BE2C (cell line): ENCODE data around the gene SLC38A5.

Experiments
- DNase-seq: peaks from one replicate; pipeline ENCODE4 v3.0.0-alpha.2; 2020
- H3K27me3 ChIP-seq: fragments of 250-450 bp; sonication (Bioruptor Pico); 2 replicates; pipeline ENCODE4 v1.5.1; 2020; ENCODE audit warnings: mild to moderate bottlenecking
- H3K36me3 ChIP-seq: fragments of 250-450 bp; sonication (Bioruptor Pico); 2 replicates; pipeline ENCODE4 v1.5.1; 2020; ENCODE audit warnings: mild to moderate bottlenecking
- H3K4me1 ChIP-seq: fragments of 250-450 bp; sonication (Bioruptor Pico); 2 replicates; pipeline ENCODE4 v1.5.1; 2020
- H3K4me3 ChIP-seq: 2 replicates; pipeline ENCODE4 v1.5.1; 2011; ENCODE audit warnings: low read depth, low read length
- H3K9me3 ChIP-seq: fragments of 250-450 bp; sonication (Bioruptor Pico); 2 replicates; pipeline ENCODE4 v1.5.1; 2020
- TF ChIP-seq, protein P1 (sequence below): IDR thresholded peaks from 2 replicates; pipeline ENCODE4 v1.5.1; 2012; ENCODE audit warnings: mild to moderate bottlenecking, low read depth, low read length

Gene SLC38A5

DNA sequence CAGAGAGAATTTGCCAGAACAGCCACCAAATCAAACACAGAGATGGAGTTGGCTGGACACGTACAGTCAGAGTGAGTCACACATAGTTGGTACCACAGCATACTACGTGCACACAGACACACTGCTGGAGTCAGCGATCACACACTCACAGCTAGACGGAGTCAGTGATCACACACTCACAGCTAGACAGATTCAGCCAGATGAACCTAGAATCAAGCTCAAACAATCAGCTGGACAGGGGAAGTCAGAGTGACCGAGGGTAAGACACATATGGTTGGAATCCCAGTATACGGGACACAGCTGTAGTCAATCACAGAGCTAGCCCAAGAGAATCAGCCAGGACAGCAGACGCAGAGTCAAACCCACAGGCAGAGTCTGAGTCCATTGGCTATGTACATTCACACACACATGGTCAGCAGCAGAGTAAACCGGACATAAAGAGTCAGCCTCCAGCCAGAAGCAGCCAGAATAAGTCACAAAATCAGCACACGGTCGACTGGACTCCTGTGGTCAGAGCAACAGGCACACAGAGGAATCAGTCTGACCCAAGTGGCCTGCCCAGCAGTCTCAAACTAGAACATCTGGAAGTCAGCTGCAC lies 4.6 kb downstream of the SLC38A5 start:
- no peak for DNase-seq
- no peaks in the 10 kb centered on the region for H3K36me3 ChIP-seq
- TF ChIP-seq, protein P1, sequence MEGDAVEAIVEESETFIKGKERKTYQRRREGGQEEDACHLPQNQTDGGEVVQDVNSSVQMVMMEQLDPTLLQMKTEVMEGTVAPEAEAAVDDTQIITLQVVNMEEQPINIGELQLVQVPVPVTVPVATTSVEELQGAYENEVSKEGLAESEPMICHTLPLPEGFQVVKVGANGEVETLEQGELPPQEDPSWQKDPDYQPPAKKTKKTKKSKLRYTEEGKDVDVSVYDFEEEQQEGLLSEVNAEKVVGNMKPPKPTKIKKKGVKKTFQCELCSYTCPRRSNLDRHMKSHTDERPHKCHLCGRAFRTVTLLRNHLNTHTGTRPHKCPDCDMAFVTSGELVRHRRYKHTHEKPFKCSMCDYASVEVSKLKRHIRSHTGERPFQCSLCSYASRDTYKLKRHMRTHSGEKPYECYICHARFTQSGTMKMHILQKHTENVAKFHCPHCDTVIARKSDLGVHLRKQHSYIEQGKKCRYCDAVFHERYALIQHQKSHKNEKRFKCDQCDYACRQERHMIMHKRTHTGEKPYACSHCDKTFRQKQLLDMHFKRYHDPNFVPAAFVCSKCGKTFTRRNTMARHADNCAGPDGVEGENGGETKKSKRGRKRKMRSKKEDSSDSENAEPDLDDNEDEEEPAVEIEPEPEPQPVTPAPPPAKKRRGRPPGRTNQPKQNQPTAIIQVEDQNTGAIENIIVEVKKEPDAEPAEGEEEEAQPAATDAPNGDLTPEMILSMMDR = no peak
- no peak overlapping the region for H3K4me3 ChIP-seq
- H3K27me3 ChIP-seq = no peaks in the 10 kb centered on the region
- H3K4me1 ChIP-seq = no peaks in the 10 kb centered on the region
- no peaks in the 10 kb centered on the region for H3K9me3 ChIP-seq

- TF ChIP-seq, protein P1 = no peak
- no peak overlapping the region for H3K4me3 ChIP-seq
- no peaks in the 10 kb centered on the region for H3K4me1 ChIP-seq
- H3K36me3 ChIP-seq = no peaks in the 10 kb centered on the region
- no peaks in the 10 kb centered on the region for H3K27me3 ChIP-seq
- DNase-seq = no peak
- H3K9me3 ChIP-seq = no peaks in the 10 kb centered on the region
These were observed 8.2 kb downstream of the SLC38A5 start for GRCh38 chrX:48461830-48462229.

DNA sequence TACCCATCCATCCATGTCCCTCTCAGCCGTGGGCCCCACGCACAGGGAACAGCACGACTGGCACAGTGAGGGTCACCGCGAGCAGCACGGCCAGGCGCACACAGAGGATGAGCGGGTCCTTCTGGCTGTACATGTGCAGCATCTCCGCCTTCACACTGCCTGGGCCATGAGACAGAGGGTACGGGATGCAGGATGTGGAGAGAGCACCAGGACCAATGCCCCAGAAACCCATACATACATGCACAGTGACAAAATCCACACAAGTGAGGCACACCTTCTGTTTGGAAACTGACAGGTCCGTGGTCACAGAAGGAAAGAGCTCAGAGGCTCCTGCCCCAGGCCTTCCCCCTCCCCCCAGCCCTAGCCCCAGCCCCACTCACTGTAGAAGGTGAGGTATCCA lies 9.5 kb downstream of the SLC38A5 start:
- TF ChIP-seq, protein P1 = no peak
- Histone ChIP-seq H3K4me3 (no peak overlapping the region), H3K4me1 (no peaks in the 10 kb centered on the region), H3K27me3 (no peaks in the 10 kb centered on the region), H3K36me3 (no peaks in the 10 kb centered on the region), H3K9me3 (no peaks in the 10 kb centered on the region)
- DNase-seq = no peak

DNA sequence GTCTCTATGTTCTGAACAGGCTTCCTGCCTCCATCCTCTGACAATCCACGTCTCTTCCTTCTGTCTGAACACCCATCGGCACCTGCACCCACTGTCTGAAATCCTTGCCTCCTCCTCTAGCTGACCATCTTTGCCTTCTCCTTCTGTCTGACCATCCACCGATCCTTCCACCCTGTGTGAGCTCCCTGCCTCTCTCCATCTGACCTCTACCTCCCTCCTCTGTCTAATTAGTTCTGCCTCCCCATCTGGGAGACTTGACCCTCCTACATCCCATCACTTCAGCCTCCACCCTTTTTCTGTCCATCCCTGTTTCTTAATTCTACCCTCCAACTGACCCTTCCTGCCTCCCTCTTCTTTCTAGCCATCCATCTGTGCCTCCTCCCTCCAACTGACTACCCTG lies 10.0 kb downstream of the SLC38A5 start:
- Histone ChIP-seq H3K36me3 (no peaks in the 10 kb centered on the region), H3K4me1 (no peaks in the 10 kb centered on the region), H3K27me3 (no peaks in the 10 kb centered on the region), H3K9me3 (no peaks in the 10 kb centered on the region), H3K4me3 (no peak overlapping the region)
- no peak for DNase-seq
- TF ChIP-seq, protein P1 = no peak

DNA sequence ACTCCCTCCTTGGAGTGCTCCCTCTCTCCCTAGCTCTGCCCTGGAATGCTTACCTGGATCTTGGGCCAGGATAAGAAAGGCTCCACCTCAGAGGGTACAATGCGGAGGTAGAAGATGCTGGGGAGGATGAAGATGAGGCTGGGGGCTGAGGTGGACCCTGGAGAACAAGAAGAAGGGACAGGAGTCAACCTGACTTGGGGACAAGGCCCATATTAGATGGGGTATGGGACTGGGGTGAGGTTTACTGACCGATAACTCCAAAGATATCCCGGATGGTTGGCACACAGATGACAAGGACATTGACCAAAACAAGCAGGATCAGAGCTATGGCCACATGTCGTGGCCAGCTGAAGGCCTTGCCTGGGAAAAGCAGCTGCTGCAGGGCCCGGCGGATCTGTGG lies 10.6 kb downstream of the SLC38A5 start:
- H3K9me3 ChIP-seq = no peaks in the 10 kb centered on the region
- TF ChIP-seq, protein P1 = no peak
- no peaks in the 10 kb centered on the region for H3K27me3 ChIP-seq
- no peak overlapping the region for H3K4me3 ChIP-seq
- no peaks in the 10 kb centered on the region for H3K36me3 ChIP-seq
- DNase-seq = no peak
- H3K4me1 ChIP-seq = no peaks in the 10 kb centered on the region

DNA sequence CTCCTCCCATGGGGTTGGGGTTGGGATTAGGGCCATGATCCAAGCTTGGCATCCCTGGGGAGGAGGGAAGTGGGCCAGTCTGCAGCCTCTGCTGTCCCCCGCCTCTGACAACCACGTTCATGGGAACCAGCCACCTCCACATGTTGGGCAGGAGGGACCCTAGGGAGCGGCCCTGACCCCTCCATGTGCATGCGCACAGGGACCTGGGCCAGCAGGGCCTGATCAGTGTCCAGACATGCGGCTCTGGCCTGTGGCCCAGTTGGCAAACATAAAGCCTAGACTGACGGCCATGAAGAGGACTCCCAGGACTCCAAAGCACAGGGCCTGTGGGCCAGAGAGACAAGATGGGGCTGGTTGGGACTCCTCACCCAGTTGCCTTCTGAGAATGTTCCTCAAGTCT lies 11.3 kb downstream of the SLC38A5 start:
- TF ChIP-seq, protein P1 = no peak
- Histone ChIP-seq H3K4me1 (no peaks in the 10 kb centered on the region), H3K36me3 (no peaks in the 10 kb centered on the region), H3K27me3 (no peaks in the 10 kb centered on the region), H3K9me3 (no peaks in the 10 kb centered on the region), H3K4me3 (no peak overlapping the region)
- DNase-seq = no peak
